Tibial nerve (tissue), 4 donors: Measurements from ENCODE around the gene PPP1R1B. TPM values are rescaled to one million over a fixed set of nuclear protein-coding genes. Genes with fewer than 3 reads are reported as not detected.

Source experiments
- DNase-seq, 2 donors: peaks; one replicate each; pipeline ENCODE4 v3.0.0-alpha.2; 2019; ENCODE audit warnings: low spot score in 2 of 2
- H3K27ac ChIP-seq, 4 donors: fragments of 200-600 bp; sonication (generic) in 3 of 4; one replicate each; pipeline ENCODE4 v1.5.1; 2017 to 2019; ENCODE audit warnings: mild to moderate bottlenecking in 1 of 4
- H3K27me3 ChIP-seq, 2 donors: fragments of 200-600 bp; sonication (generic) in 1 of 2; one replicate each; pipeline versions ENCODE4 v1.5.1 to v1.6.0; 2017 to 2019
- H3K36me3 ChIP-seq, 3 donors: fragments of 200-600 bp; sonication (generic); one replicate each; pipeline ENCODE4 v1.5.1; 2018 to 2019
- H3K4me1 ChIP-seq, 4 donors: fragments of 200-600 bp; sonication (generic) in 3 of 4; one replicate each; pipeline ENCODE4 v1.5.1; 2017 to 2019
- H3K4me3 ChIP-seq, 4 donors: fragments of 200-600 bp; sonication (generic) in 3 of 4; one replicate each; pipeline ENCODE4 v1.5.1; 2017 to 2019; ENCODE audit warnings: mild to moderate bottlenecking in 1 of 4, moderate library complexity in 1 of 4
- H3K9me3 ChIP-seq, 4 donors: fragments of 200-600 bp; sonication (generic) in 3 of 4; one replicate each; pipeline ENCODE4 v1.5.1; 2017 to 2019
- EP300 ChIP-seq, 2 donors: sonication (generic); formaldehyde crosslinking; IDR thresholded peaks; one replicate each; pipeline ENCODE4 v1.6.1; 2017; ENCODE audit warnings: antibody characterized with exemption in 2 of 2, mild to moderate bottlenecking in 1 of 2
- POLR2A ChIP-seq, 2 donors: fragments of 450-650 bp; IDR thresholded peaks; one replicate each; pipeline ENCODE4 v1.6.1; 2017; ENCODE audit warnings: antibody characterized with exemption in 2 of 2, mild to moderate bottlenecking in 2 of 2, moderate library complexity in 2 of 2
- WGBS, 2 donors: methylation state at CpG; one replicate each; pipeline ENCODE4 v1.1.5; 2018; 5-methylcytosine and 5-hydroxymethylcytosine counted together
- total RNA-seq, 4 donors: library from RNA; depleted of rRNA; stranded (reverse); fragments of >200 nt; gene quantifications; one replicate each; pipeline ENCODE4 v1.1.0, GENCODE V29; 2016
- TF ChIP-seq, protein P1 (sequence below), 5 experiments: fragments of 200-600 bp in 3 of 5; fragments of 450-650 bp in 2 of 5; sonication (generic) in 3 of 5; IDR thresholded peaks; one replicate each; pipeline ENCODE4 v1.5.1; 2016 to 2019; ENCODE audit warnings: antibody characterized with exemption in 5 of 5, mild to moderate bottlenecking in 3 of 5, moderate library complexity in 2 of 5

The PPP1R1B gene
- total RNA-seq, 4 donors from 2014 or later: 10.4 to 20.4 (median 12.7) TPM

DNA sequence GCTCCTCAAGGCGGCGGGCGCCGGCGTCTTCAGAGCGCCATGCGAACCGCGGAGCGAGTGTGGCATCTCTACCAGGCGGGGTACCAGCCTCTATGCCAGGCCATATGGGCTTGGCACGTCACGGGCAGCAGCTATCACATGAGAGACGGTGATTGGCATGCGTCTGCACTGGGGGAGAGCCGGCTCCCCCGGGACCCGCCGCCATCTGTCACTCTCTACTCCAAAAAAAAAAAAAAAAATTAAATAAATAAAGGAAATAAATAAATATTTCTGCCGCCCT, 19.0 kb upstream of the PPP1R1B start, which contains the start of gene NEUROD2:
Gene NEUROD2 (minus strand): TSS at position 70 of the 280 bp plus-strand sequence. CDS start 1,321 bp downstream, outside the sequence.
- DNase-seq: no peak
- Histone ChIP-seq H3K27me3 (peaks cover 10 to 94% of the 10 kb centered on the region in 2 donors), H3K27ac (no peak within 1 kb of the TSS), H3K4me3 (peak within 1 kb of the TSS in 1 of 4 donors; percentile 25), H3K9me3 (no peaks in the 10 kb centered on the region), H3K4me1 (peaks cover 0 to 47% (median 19%) of the 10 kb centered on the region in 4 donors), H3K36me3 (no peaks in the 10 kb centered on the region)
- no peak for TF ChIP-seq POLR2A (IDR thresholded peaks at IDR 0.05)
- TF ChIP-seq, protein P1, sequence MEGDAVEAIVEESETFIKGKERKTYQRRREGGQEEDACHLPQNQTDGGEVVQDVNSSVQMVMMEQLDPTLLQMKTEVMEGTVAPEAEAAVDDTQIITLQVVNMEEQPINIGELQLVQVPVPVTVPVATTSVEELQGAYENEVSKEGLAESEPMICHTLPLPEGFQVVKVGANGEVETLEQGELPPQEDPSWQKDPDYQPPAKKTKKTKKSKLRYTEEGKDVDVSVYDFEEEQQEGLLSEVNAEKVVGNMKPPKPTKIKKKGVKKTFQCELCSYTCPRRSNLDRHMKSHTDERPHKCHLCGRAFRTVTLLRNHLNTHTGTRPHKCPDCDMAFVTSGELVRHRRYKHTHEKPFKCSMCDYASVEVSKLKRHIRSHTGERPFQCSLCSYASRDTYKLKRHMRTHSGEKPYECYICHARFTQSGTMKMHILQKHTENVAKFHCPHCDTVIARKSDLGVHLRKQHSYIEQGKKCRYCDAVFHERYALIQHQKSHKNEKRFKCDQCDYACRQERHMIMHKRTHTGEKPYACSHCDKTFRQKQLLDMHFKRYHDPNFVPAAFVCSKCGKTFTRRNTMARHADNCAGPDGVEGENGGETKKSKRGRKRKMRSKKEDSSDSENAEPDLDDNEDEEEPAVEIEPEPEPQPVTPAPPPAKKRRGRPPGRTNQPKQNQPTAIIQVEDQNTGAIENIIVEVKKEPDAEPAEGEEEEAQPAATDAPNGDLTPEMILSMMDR (IDR thresholded peaks at IDR 0.05): no peak
- TF ChIP-seq EP300 (IDR thresholded peaks at IDR 0.05): no peak
- 2 to 10% methylated on average over 18 to 19 of the region's 20 CpGs for WGBS, 2 donors

DNA sequence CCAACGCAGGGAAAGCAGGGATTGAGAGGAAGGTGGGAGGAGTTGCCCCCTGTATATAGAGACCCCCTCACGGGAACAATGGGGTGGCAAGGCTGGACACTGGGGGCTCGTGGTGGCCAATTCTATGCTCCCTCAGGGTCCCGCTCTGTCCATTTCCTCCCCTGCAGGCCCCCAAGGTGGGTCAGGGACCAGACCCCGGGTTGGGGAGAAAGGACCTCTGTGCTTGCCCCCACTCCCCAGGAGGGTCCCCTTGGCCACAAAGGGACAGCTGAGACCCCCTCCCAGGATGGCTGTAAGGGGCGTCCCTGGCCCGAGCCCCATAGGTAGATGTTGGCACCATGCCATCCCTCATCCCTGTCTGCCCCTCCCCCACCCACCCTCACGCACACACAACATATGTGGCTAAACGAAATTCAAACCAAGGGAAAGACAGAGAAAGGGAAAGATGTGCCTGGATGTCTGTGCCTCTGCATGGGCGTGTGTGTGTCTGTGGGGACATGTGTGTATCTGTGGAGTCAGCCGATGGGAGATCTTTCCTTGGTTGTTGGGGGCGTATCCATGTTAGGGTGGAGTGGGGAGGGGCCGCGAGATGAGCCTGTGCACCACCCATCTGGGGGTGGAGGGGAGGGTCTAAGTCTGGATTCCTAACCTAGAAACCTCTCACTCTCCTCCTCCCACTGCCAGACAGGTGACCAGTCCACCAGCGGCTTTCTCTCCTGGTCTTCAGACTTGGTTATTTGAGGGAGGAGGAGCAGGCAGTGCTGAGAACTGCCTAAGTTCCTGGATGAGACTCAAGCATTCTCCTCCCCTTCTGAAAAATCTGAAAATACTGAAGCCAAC, 18.4 kb upstream of the PPP1R1B start:
- no peak overlapping the region for H3K27ac ChIP-seq
- H3K4me1 ChIP-seq: peaks cover 0 to 47% (median 19%) of the 10 kb centered on the region in 4 donors
- H3K36me3 ChIP-seq: no peaks in the 10 kb centered on the region
- TF ChIP-seq EP300 (IDR thresholded peaks at IDR 0.05) (no peak), POLR2A (IDR thresholded peaks at IDR 0.05) (no peak)
- TF ChIP-seq, protein P1 (IDR thresholded peaks at IDR 0.05): no peak
- no peak for DNase-seq
- H3K9me3 ChIP-seq: no peaks in the 10 kb centered on the region
- WGBS, 2 donors: 5 to 9% methylated on average over 15 of the region's 15 CpGs
- H3K27me3 ChIP-seq: peaks cover 10 to 94% of the 10 kb centered on the region in 2 donors
- H3K4me3 ChIP-seq: no peak overlapping the region

DNA sequence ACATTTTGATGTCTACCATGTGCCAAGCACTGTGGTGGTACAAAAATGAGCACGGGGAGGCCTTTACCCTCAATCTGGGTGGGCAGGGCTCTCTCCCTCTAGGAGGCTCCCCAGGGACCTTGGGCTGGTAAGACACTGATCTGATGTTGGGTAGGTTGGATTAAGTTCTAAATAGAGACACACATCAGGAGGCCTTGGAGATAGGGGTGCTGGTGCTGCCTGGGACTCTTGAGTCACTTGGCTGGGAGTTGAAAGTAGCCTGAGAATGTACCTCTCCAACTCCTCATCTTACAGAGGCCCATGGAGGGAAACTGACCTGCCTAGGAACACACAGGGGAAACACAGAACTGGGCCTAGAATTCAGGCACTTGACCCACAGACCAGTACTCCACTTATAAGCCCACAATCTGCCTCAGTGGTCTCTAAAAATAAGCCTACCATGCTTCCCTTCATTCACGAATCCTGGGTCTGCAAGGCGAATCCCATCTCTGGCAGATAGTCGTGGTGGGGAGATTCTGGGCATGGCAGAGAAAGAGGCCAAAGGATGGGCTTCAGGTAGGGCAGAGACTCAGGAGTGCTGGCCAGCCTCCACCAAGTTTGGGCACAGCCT, 17.2 kb upstream of the PPP1R1B start:
- TF ChIP-seq, protein P1 (IDR thresholded peaks at IDR 0.05): no peak
- no peak for TF ChIP-seq EP300 (IDR thresholded peaks at IDR 0.05)
- no peak for TF ChIP-seq POLR2A (IDR thresholded peaks at IDR 0.05)
- no peak for DNase-seq
- peaks cover 0 to 40% (median 19%) of the 10 kb centered on the region in 4 donors for H3K4me1 ChIP-seq
- no peak overlapping the region for H3K4me3 ChIP-seq
- peaks cover 6 to 89% of the 10 kb centered on the region in 2 donors for H3K27me3 ChIP-seq
- no peaks in the 10 kb centered on the region for H3K9me3 ChIP-seq
- WGBS, 2 donors: 83 to 95% methylated on average over 4 of the region's 4 CpGs
- H3K27ac ChIP-seq: no peak overlapping the region
- H3K36me3 ChIP-seq: no peaks in the 10 kb centered on the region

DNA sequence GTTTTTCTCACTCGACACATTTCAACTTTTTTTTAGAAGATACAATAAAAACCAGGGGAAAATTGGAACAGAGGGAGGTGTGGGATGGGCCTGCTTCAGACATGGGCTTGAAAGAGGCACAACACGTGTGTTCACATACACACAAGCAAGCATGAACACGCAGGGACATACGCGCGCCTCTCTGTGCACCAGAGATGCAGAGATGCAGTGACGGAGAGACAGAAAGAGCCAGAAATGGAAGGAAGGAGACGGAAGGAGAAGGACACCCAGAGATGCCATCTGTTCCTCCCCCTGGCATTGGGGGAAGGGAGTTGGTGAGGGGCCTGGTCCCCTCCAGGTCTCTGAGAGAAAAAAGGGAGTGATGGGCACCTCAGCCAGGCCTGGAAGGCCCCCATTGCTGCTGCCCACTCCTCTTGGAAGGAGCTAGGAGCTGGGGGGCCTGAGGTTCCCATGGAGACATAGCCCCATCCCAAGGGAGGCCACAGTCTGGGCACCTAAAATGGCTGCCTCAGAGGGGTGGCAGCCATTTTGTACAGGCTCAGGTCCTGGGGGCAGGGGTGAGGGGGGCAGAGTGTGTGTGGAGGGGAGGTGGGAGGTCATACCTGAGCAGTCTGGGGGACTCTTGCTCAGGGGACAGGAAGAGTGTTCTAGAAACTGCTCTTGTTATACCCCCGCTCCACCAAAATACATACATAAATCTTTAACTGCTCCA, 15.2 kb upstream of the PPP1R1B start:
- Histone ChIP-seq H3K36me3 (no peaks in the 10 kb centered on the region), H3K27me3 (peaks cover 3 to 75% of the 10 kb centered on the region in 2 donors)
- 84% methylated on average over 9 of the region's 9 CpGs for WGBS, 2 donors

More for the DNA sequence above, 15.2 kb upstream of the PPP1R1B start:
- Histone ChIP-seq H3K27ac (no peak overlapping the region), H3K9me3 (no peaks in the 10 kb centered on the region), H3K4me3 (no peak overlapping the region), H3K4me1 (peaks cover 0 to 20% (median 8%) of the 10 kb centered on the region in 4 donors)
- no peak for DNase-seq
- TF ChIP-seq POLR2A (IDR thresholded peaks at IDR 0.05): no peak
- TF ChIP-seq, protein P1 (IDR thresholded peaks at IDR 0.05): no peak
- TF ChIP-seq EP300 (IDR thresholded peaks at IDR 0.05): no peak
